ENCODE data around the gene ARHGAP12.
"Not testable (repeated sequence)": the region's sequence is repeated elsewhere in the genome, so short reads cannot be mapped to it uniquely, and the experiment has no call there.

The ARHGAP12 gene

DNA sequence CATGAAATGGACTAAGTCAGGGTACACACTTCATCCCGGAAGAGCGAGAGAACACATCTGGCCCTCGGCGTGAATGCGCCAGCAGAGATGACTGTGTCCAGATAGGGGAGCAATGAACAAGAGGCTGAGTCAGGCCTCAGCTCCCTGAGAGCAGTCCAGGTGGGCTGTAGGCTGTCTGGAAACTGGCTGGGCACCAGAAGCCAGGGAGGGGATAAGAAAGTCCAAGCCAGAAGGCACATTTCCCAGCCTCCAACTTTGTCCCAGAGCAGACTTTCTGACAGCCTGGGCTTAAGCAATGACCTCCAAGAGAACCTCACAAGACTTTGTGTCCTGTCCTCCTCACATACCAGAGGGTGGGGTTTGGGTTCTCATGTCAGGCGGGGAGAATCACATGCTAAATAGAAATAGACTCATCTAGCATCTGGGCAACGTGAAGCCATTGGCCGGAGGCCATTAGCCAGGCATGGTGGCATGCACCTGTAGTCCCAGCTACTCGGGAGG lies 157.2 kb downstream of the ARHGAP12 start:
- TF ChIP-seq, protein P1, sequence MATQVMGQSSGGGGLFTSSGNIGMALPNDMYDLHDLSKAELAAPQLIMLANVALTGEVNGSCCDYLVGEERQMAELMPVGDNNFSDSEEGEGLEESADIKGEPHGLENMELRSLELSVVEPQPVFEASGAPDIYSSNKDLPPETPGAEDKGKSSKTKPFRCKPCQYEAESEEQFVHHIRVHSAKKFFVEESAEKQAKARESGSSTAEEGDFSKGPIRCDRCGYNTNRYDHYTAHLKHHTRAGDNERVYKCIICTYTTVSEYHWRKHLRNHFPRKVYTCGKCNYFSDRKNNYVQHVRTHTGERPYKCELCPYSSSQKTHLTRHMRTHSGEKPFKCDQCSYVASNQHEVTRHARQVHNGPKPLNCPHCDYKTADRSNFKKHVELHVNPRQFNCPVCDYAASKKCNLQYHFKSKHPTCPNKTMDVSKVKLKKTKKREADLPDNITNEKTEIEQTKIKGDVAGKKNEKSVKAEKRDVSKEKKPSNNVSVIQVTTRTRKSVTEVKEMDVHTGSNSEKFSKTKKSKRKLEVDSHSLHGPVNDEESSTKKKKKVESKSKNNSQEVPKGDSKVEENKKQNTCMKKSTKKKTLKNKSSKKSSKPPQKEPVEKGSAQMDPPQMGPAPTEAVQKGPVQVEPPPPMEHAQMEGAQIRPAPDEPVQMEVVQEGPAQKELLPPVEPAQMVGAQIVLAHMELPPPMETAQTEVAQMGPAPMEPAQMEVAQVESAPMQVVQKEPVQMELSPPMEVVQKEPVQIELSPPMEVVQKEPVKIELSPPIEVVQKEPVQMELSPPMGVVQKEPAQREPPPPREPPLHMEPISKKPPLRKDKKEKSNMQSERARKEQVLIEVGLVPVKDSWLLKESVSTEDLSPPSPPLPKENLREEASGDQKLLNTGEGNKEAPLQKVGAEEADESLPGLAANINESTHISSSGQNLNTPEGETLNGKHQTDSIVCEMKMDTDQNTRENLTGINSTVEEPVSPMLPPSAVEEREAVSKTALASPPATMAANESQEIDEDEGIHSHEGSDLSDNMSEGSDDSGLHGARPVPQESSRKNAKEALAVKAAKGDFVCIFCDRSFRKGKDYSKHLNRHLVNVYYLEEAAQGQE (IDR thresholded peaks at IDR 0.05; ENCODE audit: insufficient replicate concordance, low read depth) = no peak
- no peak for TF ChIP-seq GABPA (IDR thresholded peaks at IDR 0.05; ENCODE audit: low read depth)
- TF ChIP-seq POLR2AphosphoS5 (IDR thresholded peaks at IDR 0.05; ENCODE audit: low read depth) = no peak
- no peak for TF ChIP-seq SPI1 (IDR thresholded peaks at IDR 0.05; ENCODE audit: borderline replicate concordance, low read depth)
- TF ChIP-seq, protein P2, sequence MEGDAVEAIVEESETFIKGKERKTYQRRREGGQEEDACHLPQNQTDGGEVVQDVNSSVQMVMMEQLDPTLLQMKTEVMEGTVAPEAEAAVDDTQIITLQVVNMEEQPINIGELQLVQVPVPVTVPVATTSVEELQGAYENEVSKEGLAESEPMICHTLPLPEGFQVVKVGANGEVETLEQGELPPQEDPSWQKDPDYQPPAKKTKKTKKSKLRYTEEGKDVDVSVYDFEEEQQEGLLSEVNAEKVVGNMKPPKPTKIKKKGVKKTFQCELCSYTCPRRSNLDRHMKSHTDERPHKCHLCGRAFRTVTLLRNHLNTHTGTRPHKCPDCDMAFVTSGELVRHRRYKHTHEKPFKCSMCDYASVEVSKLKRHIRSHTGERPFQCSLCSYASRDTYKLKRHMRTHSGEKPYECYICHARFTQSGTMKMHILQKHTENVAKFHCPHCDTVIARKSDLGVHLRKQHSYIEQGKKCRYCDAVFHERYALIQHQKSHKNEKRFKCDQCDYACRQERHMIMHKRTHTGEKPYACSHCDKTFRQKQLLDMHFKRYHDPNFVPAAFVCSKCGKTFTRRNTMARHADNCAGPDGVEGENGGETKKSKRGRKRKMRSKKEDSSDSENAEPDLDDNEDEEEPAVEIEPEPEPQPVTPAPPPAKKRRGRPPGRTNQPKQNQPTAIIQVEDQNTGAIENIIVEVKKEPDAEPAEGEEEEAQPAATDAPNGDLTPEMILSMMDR (IDR thresholded peaks at IDR 0.05; ENCODE audit: insufficient read depth, low read length) = no peak
- no peak for DNase-seq (ENCODE audit: low read depth in 1 of 2, low spot score in 1 of 2)
- Histone ChIP-seq H3K27ac (replicated peaks) (no peak overlapping the region), H3K4me3 (replicated peaks; ENCODE audit: insufficient read depth, low read length) (no peak overlapping the region), H3K27me3 (ENCODE audit: insufficient read depth, poor library complexity, severe bottlenecking) (no peaks in the 10 kb centered on the region)

DNA sequence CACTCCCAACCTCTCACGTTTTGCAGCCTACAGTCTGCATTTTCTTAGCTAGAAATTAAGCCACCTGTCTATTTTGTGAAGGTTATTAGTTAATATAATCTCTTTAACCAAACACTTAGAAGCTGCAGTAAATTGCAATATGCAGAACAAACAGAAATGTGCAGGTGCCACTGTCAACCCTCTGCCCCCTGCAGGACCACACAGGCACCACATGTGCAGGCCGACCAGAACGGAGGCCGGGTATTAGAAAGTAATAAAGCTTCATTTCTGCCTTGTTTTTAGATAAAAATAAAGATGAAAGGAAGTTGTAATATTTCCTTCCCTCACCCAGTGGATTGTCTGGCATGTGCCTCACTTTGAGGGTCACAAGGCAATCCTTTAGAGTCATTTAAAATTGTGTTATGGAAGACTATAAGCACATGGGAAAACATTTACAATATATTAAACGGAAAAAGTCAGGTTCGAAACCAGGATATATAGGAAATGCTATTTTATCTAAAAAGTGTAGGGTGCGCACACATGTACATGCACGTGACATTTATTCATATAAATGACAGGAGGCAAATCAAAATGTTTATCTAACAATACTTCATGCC lies 158.2 kb downstream of the ARHGAP12 start:
- peak; percentile 32 to 41 for DNase-seq (ENCODE audit: low read depth in 1 of 2, low spot score in 1 of 2)

DNA sequence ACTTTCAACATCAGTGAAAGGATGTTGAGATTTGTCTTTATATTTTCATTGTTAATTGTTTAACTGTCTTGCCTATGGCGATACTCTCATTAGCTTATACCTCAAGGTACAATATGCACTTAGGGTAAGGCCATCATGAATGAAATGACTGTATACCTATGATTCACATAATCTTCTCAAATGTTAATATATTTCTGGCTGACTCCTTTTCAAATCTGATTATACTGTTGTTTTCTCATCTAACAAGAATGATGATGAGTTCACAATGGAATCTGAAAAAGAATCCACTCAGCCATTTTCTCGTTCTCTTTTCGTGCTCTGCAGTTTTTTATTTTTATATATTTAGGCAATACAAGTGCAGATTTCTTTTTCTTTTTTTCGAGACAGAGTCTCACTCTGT lies 159.1 kb downstream of the ARHGAP12 start:
- DNase-seq (ENCODE audit: low read depth in 1 of 2, low spot score in 1 of 2) = no peak
- no peaks in the 10 kb centered on the region for H3K27me3 ChIP-seq (ENCODE audit: insufficient read depth, poor library complexity, severe bottlenecking)
- no peak overlapping the region for H3K4me3 ChIP-seq (replicated peaks; ENCODE audit: insufficient read depth, low read length)
- TF ChIP-seq, protein P1 (IDR thresholded peaks at IDR 0.05; ENCODE audit: insufficient replicate concordance, low read depth) = no peak
- no peak for TF ChIP-seq SPI1 (IDR thresholded peaks at IDR 0.05; ENCODE audit: borderline replicate concordance, low read depth)
- TF ChIP-seq, protein P2 (IDR thresholded peaks at IDR 0.05; ENCODE audit: insufficient read depth, low read length) = no peak
- TF ChIP-seq POLR2AphosphoS5 (IDR thresholded peaks at IDR 0.05; ENCODE audit: low read depth) = no peak
- TF ChIP-seq GABPA (IDR thresholded peaks at IDR 0.05; ENCODE audit: low read depth) = no peak
- no peak overlapping the region for H3K27ac ChIP-seq (replicated peaks)

More for the DNA sequence above, 158.2 kb downstream of the ARHGAP12 start:
- Histone ChIP-seq H3K27me3 (ENCODE audit: insufficient read depth, poor library complexity, severe bottlenecking) (no peaks in the 10 kb centered on the region), H3K4me3 (replicated peaks; ENCODE audit: insufficient read depth, low read length) (no peak overlapping the region), H3K27ac (replicated peaks) (no peak overlapping the region)
- no peak for TF ChIP-seq SPI1 (IDR thresholded peaks at IDR 0.05; ENCODE audit: borderline replicate concordance, low read depth)
- TF ChIP-seq, protein P2 (IDR thresholded peaks at IDR 0.05; ENCODE audit: insufficient read depth, low read length) = peak; percentile 84

DNA sequence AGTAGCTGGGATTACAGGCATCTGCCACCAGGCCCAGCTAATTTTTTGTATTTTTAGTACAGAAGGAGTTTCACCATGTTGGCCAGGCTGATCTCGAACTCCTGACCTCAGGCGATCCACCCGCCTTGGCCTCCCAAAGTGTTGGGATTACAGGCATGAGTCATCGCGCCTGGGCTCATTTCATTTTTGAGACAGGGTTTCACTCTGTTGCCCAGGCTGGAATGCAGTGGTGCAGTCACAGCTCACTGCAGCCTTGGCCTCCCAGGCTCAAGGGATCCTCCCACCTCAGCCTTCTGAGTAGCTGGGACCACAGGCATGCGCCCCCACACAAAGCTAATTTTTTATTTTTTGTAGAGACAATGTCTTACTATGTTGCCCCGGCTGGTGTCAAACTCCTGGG lies 159.7 kb downstream of the ARHGAP12 start:
- H3K4me3 ChIP-seq (replicated peaks; ENCODE audit: insufficient read depth, low read length); H3K27me3 ChIP-seq (ENCODE audit: insufficient read depth, poor library complexity, severe bottlenecking); DNase-seq (ENCODE audit: low read depth in 1 of 2, low spot score in 1 of 2); H3K27ac ChIP-seq (replicated peaks): not testable (repeated sequence)
